Lower leg skin (tissue), 4 donors: ENCODE data around the gene DYRK1B. TPM values are rescaled to one million over a fixed set of nuclear protein-coding genes. Genes with fewer than 3 reads are reported as not detected.
"Not testable (repeated sequence)": the region's sequence is repeated elsewhere in the genome, so short reads cannot be mapped to it uniquely, and the experiment has no call there.

Experiments
- DNase-seq, 2 donors: peaks; one replicate each; pipeline ENCODE4 v3.0.0-alpha.2; 2019; ENCODE audit warnings: low spot score in 2 of 2
- H3K4me3 ChIP-seq: fragments of 200-600 bp; sonication (generic); 2 replicates; pipeline ENCODE4 v1.5.1; 2017; ENCODE audit warnings: mild to moderate bottlenecking, low read depth; ENCODE audit not compliant: poor library complexity, severe bottlenecking
- POLR2A ChIP-seq, 2 donors: fragments of 450-650 bp; IDR thresholded peaks; one replicate each; pipeline ENCODE4 v1.6.1; 2016 to 2017; ENCODE audit warnings: antibody characterized with exemption in 2 of 2, mild to moderate bottlenecking in 1 of 2, moderate library complexity in 1 of 2
- WGBS, 2 donors: methylation state at CpG; one replicate each; pipeline ENCODE4 v1.1.5; 2018; 5-methylcytosine and 5-hydroxymethylcytosine counted together
- intact Hi-C: fragments of 100-400 bp; cut with DNase I; formaldehyde crosslinking; loops from one replicate; pipeline ENCODE4 v1.15.0; 2023; ENCODE audit warnings: low total_unique reads
- total RNA-seq, 4 donors: library from RNA; depleted of rRNA; stranded (reverse); fragments of >200 nt; gene quantifications; one replicate each; pipeline ENCODE4 v1.1.0, GENCODE V29; 2016
- TF ChIP-seq, protein P1 (sequence below), 3 donors: fragments of 450-650 bp; IDR thresholded peaks; one replicate each; pipeline ENCODE4 v1.5.1; 2016; ENCODE audit warnings: antibody characterized with exemption in 3 of 3, mild to moderate bottlenecking in 3 of 3, moderate library complexity in 2 of 3

Gene DYRK1B
- total RNA-seq: 10 to 100 TPM; 14.8 to 29.0 (median 19.7) TPM

DNA sequence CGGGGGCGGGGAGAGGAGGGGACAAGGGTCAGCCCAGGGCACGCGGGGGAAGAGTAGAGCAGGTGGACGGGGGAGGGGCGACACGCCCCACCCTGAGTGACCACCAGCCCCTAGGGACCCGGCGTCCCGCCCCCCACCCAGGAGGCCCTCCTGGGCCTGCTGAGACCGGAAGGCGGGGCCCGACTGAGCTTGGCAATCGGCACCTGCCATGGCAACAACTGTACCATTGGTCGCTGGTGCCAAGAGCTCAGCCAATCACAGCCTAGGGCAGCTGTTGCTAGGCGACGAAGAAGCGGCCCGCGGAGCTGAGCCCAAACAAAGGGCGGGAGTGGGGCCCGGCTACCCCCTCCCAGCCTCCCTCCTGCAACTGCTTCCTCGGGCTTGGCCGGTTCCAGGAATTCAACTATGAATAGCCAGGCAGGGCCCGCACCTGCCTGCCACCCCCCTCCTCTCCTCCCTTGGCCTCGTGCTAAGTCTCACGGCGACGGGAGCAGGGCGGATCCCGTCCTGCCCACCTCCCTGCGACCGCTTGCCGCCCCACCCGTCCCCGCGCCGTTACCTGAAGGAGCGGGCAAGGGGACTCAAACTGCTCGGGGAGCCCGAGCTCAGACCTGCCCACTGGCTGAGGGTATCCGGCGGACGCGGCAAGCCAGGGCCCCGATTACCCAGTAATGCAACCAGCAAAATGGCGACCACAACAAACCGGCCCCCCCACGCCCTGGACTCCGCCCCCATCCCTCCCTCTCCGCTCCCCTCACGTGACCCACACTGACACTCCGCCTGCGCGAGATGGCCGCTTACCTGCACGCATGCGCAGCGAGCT, at the start of gene DYRK1B:
Gene DYRK1B, minus strand, starts transcription at position 699 of the 823 bp plus-strand sequence. CDS start 2,295 bp downstream, outside the sequence.
- TF ChIP-seq, protein P1, sequence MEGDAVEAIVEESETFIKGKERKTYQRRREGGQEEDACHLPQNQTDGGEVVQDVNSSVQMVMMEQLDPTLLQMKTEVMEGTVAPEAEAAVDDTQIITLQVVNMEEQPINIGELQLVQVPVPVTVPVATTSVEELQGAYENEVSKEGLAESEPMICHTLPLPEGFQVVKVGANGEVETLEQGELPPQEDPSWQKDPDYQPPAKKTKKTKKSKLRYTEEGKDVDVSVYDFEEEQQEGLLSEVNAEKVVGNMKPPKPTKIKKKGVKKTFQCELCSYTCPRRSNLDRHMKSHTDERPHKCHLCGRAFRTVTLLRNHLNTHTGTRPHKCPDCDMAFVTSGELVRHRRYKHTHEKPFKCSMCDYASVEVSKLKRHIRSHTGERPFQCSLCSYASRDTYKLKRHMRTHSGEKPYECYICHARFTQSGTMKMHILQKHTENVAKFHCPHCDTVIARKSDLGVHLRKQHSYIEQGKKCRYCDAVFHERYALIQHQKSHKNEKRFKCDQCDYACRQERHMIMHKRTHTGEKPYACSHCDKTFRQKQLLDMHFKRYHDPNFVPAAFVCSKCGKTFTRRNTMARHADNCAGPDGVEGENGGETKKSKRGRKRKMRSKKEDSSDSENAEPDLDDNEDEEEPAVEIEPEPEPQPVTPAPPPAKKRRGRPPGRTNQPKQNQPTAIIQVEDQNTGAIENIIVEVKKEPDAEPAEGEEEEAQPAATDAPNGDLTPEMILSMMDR (IDR thresholded peaks at IDR 0.05): no peak
- no peak for TF ChIP-seq POLR2A (IDR thresholded peaks at IDR 0.05)
- peak within 1 kb of the TSS; percentile 88 for H3K4me3 ChIP-seq
- intact Hi-C loops: no loop called here
- 0 to 1% methylated on average over 40 of the region's 59 CpGs for WGBS, 2 donors
- peak; percentile 97 to 99 for DNase-seq

DNA sequence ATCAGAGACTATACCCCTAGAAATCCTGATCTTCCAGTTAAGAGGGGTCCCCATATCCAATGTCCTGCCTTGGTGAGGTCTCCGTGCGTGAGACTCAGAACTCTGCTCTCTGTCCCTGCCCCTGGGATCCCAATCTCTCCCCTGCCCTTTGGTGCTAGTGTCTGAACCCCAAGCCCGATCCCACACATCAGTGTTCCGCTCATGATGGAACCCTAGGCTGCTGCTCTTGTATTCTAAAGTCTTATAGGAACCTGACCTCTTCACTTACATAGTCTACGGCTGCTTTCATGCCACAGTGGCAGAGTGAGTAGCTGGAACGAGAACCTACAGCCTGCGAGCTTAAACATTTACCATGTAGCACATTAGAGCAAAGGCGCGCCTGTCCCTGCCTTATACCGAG, 48.7 kb upstream of the DYRK1B start:
- H3K4me3 ChIP-seq, intact Hi-C loops, DNase-seq: not testable (repeated sequence)

DNA sequence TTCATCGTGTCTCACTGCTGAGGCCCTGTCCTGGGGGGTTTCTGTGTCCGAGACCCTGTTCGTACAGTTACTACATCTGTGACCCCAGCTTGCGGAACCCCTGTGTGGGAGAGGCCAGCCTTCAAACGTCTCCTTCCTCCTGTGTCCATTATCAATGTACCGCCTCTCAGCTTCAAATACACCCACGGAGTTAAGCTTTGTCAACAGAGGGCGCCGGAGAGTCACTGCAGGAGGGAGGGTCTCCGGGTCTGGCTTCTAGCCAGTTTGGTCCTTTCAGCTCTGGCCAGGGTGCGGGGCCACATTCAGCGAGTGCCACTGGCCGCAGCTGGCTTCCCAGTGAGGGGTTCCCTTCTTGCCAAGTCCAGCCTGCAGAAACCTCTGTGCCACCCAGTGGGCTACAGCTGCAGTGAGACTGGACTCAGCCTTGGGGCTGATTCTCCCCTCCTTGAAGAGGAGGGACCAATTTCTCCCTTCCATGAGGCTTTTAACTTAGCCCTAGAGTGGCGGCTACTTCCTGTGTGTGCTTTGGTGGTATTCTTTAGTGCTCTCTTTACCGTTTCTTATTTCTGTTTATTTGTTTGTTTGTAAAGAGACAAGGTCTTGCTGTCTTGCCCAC, 47.6 kb upstream of the DYRK1B start:
- WGBS, 2 donors: 26 to 32% methylated on average over 11 to 15 of the region's 15 CpGs
- H3K4me3 ChIP-seq, intact Hi-C loops: not testable (repeated sequence)
- DNase-seq: peak in 1 of 2 donors; percentile 65

More for the DNA sequence above, 48.7 kb upstream of the DYRK1B start:
- whole genome bisulfite sequencing, 2 donors: 84 to 86% methylated on average over 7 of the region's 10 CpGs

DNA sequence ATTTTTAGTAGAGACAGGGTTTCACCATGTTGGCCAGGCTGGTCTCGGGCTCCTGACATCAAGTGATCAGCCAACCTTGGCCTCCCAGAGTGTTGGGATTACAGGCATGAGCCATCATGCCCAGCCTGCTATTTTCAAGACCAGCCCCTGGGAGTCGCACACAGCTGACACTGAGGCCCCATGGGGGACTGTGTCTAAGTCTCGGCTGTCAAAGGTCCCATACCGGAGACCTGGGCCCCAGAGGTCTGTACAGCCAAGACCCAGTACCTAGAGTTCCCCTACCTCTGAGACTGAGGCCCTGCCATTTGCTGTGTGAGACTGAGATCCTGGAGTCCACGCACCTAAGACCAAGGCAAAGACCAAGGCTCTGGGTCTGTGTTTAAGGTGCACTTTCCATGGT, 46.3 kb upstream of the DYRK1B start:
- intact Hi-C loops, H3K4me3 ChIP-seq: not testable (repeated sequence)
- 78 to 94% methylated on average over 4 of the region's 5 CpGs for WGBS, 2 donors
- peak in 1 of 2 donors; percentile 68 for DNase-seq

DNA sequence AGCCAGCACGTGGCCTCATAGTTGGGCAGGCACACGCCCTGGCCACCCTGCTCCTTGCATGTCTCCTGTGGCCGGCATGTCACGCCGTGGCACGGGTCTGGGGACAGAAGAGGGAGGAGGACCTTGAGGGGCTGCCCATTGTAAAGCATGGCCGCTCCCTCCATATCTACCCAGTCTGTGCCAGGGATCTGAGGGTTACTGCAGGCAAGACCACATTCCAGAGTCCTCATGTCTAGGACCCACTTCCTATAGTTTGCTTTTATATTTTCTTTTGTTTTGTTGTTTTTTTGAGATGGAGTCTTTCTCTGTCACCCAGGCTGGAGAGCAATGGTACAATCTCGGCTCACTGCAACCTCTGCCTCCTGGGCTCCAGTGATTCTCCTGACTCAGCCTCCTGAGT, 45.8 kb upstream of the DYRK1B start:
- intact Hi-C loops, H3K4me3 ChIP-seq: not testable (repeated sequence)
- peak in 1 of 2 donors; percentile 31 for DNase-seq
- 92% methylated on average over 5 to 6 of the region's 8 CpGs for whole genome bisulfite sequencing, 2 donors

DNA sequence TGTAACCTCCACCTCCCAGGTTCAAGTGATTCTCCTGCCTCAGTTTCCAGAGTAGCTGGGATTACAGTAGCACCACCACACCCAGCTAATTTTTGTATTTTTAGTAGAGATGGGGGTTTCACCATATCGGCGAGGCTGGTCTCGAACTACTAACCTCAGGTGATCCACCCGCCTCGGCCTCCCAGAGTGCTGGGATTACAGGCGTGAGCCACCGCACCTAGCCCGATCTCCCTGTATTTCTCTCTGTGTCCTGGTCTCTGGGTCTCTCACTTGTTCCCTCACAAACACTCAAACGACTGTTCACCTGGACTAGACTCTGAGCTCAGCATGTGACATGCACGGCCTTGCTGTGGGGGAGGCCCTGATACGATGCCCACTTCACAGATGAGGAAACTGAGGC, 44.9 kb upstream of the DYRK1B start:
- WGBS, 2 donors: 80 to 85% methylated on average over 11 of the region's 11 CpGs
- DNase-seq: peak in 1 of 2 donors; percentile 80
- intact Hi-C loops, H3K4me3 ChIP-seq: not testable (repeated sequence)

DNA sequence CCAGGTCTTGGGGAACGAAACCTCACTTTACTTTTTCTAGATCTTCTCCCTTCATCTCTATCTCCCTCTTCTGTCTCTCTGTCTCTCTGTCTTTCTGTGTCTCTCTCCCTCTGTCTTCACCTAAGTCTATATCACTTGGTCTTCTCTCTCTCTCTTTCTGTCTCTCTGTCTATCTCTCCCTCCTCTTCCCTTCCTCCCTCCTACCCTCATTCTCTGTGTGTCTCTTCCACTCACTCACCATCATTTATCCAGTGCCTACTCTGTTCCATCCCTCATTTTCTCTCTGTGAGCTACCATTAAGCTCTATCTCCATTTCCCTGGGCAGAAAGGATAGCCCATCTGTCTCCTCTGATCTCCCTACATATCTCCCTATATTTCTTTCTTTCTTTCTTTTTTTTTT, 44.4 kb upstream of the DYRK1B start:
- TF ChIP-seq, protein P1 (IDR thresholded peaks at IDR 0.05): no peak
- TF ChIP-seq POLR2A (IDR thresholded peaks at IDR 0.05): no peak
- intact Hi-C loops: no loop called here
- 86 to 96% methylated on average over 1 of the region's 1 CpG for WGBS, 2 donors
- H3K4me3 ChIP-seq: no peak overlapping the region
- no peak for DNase-seq

DNA sequence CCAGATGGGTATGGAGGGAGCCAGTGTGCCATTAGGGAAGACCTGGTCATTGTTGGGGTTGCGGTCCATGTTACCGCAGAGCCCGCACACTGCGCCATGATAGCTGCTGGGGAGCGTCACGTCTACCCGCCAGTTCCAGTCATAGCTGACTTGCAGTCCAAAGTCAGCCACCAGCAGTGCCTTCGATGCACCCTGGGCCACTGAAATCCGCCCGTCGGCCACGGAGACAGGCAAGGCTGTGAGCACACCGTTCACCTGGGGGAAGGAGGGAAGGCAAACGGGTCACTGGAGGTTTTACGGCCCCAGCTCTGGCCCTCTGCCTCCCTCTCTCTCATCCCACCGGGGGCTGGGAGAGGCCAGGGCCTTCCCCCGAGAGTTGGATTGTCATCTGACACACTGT, 44.0 kb upstream of the DYRK1B start:
- intact Hi-C loops, H3K4me3 ChIP-seq: not testable (repeated sequence)
- 85 to 88% methylated on average over 16 to 17 of the region's 17 CpGs for WGBS, 2 donors
- peak in 1 of 2 donors; percentile 86 for DNase-seq

DNA sequence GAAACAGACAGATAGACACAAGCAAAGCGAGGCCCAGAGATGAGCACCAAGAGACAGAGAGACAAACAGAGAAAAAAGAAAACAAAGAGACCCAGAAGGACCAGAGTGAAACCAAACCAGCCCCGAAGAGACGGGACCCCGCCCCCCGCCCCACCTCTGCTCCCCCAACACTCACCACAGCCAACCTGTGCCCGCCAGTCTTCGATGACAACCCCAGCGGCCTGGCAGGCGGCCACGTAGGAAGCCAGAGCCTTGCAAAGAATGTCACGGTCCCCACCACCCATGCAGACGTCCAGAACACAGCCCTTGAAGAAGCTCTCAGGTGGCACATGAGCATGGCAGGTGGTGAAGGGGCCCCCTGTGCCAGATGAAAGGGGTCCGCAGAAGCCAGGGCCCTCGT, 43.5 kb upstream of the DYRK1B start:
- 58 to 64% methylated on average over 11 to 12 of the region's 14 CpGs for WGBS, 2 donors
- intact Hi-C loops: not testable (repeated sequence)
- DNase-seq: peak in 1 of 2 donors; percentile 84

DNA sequence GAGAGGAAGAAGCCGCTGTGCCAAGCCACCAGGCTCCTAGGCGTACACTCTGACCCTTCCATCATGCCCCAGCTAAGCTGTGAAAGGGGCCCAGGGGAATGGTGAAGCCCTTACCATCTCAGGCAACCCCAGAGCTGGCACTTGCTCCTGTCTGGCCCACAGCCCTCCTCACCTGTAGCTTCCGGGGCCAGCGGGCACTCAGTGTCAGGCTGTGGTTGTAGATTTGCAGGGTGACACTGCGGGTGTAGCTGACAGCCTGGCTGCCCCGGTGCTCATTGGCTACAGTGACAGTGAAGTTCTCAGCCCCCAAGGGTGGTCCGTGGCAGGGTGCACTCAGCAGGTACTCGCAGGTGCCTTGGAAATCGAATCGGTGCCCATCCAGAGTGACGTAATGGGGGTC, 42.5 kb upstream of the DYRK1B start:
- DNase-seq, intact Hi-C loops, H3K4me3 ChIP-seq: not testable (repeated sequence)
- 86 to 100% methylated on average over 2 of the region's 11 CpGs for WGBS, 2 donors

More for the DNA sequence above, 43.5 kb upstream of the DYRK1B start:
- H3K4me3 ChIP-seq: not testable (repeated sequence)

DNA sequence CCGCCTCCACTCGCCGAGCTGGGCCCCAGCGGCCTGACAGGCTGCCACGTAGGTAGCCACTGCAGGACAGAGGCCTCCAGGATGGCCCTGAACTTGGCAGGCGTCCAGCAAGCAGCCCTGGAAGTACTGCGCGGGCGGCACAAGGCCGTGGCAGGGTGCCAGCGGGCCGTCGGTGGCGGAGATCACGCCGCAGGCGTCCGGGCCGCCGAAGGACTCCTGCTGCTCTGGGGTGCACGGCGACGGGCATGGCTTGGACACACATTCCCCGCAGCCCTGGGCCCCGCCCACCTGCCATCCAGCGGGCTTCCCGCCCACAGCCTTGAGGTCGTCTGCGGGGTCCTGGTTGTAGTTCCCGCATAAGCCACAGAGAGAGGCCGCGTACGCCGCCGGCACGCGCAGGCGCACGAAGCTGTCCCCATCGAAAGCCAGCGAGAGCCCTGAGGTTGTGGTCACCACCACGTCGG, 41.5 kb upstream of the DYRK1B start:
- H3K4me3 ChIP-seq, intact Hi-C loops: not testable (repeated sequence)
- WGBS, 2 donors: 74 to 100% methylated on average over 2 to 28 of the region's 43 CpGs
- DNase-seq: peak in 1 of 2 donors; percentile 76
